Amniotic epithelial cell (primary cell): Measurements from ENCODE around the gene SPDYE8.
A peak's percentile ranks its signal among the peaks of the same experiment; 100 is the strongest.
"Not testable (repeated sequence)": the region's sequence is repeated elsewhere in the genome, so short reads cannot be mapped to it uniquely, and the experiment has no call there.

Experiments used
- DNase-seq: peaks from one replicate; pipeline ENCODE4 v3.0.0-alpha.2; 2010; ENCODE audit warnings: low read depth

SPDYE8 gene, protein sequence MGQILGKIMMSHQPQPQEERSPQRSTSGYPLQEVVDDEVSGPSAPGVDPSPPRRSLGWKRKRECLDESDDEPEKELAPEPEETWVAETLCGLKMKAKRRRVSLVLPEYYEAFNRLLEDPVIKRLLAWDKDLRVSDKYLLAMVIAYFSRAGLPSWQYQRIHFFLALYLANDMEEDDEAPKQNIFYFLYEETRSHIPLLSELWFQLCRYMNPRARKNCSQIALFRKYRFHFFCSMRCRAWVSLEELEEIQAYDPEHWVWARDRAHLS

DNA sequence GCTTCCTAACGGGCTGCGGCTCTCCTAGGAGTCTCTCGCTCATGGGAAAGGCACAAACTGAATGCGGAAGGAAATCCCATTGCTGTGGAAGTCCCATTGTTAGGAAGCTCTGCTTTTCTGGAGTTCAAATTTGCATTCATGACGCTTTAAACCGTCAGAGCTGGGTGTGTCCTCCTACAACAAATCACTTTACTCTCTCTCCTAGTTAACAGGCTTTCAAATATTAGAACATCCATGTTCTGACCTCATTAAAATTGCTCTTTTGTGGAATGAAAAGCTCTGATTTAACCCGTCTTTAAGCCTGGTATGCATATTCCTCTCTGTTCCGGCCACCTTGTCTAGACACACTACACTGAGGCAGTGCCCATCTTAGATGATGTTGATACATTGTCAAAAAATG, at the start of gene SPDYE8:
Gene SPDYE8, minus strand, starts transcription at position 101 of the 400 bp plus-strand sequence. CDS start 1,800 bp downstream, outside the sequence.
- not testable (repeated sequence) for DNase-seq

GRCh38 chr7:73057811-73058210, 28.2 kb upstream of the SPDYE8 start, which contains the start of gene SPDYE11:
Gene SPDYE11, minus strand, starts transcription at chr7:73057911. Its CDS starts 1,800 bp downstream, at chr7:73056111.
- not testable (repeated sequence) for DNase-seq

DNA sequence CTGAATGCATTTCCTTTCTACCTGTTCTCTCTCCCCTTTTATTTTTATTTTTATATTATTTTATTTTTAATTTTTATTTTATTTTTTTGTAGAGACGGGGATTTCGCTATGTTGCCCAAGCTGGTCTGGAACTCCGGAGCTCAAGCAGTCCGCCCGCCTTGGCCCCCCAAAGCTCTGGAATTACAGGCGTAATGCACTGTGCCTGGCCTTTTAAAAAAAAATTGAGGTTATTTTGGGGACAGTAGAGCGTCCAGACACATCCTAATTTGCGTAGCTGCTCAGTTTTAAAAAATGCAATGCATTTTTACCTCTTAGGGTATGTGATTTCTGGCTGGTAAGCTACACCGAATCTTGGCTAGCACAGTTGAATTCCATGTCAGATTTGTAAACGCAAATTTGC, 23.1 kb downstream of the SPDYE8 start:
- not testable (repeated sequence) for DNase-seq

GRCh38 chr7:73005693-73006447, 23.7 kb downstream of the SPDYE8 start:
- peak; percentile 74 for DNase-seq

DNA sequence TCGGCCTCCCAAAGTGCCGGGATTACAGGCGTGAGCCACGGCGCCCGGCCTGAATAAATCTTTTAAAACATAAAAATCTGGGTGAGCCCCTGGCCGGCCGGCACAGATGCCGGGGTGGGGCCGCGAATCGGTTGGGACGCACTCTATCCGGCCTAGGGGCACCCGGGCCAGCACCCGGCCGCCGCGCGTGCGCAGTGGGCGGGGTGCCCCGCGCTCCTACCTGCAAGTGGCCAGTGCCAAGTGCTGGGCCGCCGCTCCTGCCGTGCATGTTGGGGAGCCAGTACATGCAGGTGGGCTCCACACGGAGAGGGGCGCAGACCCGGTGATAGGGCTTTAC, 24.2 kb downstream of the SPDYE8 start:
- not testable (repeated sequence) for DNase-seq

GRCh38 chr7:72997887-72998468, 31.6 kb downstream of the SPDYE8 start:
- DNase-seq, result not testable (repeated sequence)

DNA sequence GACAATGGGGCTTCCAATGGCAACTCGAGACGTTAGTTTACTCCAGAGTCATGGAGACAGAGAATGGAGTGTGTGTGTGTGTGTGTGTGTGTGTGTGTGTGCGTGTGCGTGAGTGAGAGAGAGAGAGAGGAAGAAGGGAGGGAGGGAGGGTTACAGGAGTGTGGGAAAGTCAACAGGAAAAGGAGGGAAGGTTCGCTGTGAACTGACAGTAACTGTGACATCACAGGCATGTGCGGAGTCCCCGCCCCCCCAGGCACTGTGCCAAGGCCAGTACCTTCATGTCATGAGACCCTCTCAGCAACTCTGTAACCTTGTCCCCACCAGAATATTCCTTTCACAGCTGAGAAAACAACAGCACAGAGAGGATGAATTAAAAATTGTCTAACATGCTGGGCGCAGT, 32.1 kb downstream of the SPDYE8 start:
- DNase-seq, result not testable (repeated sequence)

DNA sequence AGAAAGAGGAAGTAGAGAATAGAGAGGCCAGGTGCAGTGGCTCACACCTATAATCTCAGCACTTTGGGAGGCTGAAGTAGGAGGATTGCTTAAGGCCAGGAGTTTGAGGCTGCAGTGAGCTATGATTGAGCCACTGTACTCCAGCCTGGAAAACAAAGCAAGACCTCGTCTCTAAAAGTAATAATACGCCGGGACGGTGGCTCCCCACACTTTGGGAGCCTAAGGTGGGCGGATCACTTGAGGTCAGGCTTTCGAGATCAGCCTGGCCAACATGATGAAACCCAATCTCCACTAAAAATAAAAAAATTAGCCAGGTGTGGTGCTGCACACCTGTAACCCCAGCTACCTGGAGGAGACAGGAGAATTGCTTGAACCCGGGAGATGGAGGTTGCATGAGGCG, 34.1 kb downstream of the SPDYE8 start:
- DNase-seq, result not testable (repeated sequence)

DNA sequence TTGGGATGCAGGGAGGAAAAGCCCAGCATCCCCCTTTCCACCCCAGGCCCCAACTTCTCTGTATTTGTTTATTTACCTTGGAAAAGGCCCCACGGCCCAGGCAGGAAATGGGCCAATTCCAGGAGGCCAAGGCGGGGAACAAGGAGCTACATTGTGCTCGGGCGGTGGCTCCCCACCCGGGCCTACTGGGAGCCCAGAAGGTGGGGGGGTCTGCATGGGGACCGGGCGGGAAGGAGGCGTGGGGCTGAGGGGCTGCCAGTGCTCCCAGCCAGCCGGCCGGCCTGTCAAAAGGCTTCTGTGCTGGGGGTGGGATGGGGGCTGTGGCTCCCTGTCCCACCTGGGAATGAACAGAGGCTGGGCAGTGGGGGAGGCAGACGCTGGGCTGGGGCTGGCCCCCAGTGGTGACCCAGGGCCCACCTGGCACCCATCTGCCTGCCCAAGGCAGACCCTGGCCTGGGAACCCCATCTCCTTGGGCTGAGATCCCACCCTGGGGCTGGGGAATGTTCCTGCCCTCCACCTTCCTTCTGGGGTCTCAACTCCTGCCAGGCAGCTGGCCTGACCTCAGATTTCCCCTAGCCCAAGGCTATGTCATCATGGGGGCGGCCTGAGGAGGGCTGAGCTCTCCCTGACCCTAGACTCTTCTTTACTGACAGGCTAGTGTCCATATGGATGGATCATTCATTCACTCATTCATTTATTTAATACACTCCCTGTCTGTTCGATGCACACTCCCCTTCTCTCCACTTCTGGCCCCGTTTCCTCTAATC, 39.2 kb downstream of the SPDYE8 start:
- DNase-seq, result not testable (repeated sequence)

- not testable (repeated sequence) for DNase-seq
Measured at GRCh38 chr7:72982084-72982483, 47.5 kb downstream of the SPDYE8 start.

DNA sequence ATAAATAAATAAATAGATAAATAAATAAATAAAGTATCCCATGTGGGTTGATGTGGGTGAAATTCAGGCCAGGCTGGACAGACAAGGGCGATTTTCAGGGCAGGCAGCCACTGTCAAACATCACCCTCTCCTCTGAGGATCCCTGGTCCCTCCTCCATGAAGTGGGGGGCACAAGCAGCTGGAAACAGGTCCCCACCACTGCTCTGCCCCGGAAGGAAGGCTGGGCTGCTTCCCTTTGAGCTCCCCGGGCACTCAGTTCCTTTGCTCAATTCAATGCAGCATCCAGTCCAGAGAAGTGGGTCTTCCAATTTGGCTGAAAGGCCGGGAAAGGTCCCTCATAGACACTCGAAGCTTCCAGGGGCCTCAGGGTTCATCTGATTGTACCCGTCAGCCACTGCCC, 49.2 kb downstream of the SPDYE8 start:
- not testable (repeated sequence) for DNase-seq

DNA sequence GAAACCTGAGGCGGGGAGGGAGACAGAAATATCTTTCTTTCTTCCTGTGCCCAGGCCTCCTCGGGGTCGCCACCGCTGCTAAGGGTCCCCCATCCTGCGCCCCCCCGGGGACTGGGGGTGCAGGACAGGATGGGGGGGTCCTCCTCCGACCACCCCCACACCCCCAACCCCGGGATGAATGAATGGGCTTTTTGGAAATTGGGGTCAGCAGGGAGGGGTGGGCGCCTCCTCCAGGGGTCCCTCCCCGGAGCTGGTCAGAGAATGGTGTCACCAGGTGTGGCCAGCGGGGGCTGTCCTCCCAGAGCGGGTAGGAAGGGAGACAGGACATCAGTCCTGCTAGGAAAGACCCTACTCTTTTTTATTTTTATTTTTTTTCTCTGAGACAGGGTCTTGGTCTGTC, 53.1 kb downstream of the SPDYE8 start:
- DNase-seq, result not testable (repeated sequence)

GRCh38 chr7:72975656-72976286, 53.8 kb downstream of the SPDYE8 start:
- DNase-seq, result not testable (repeated sequence)

DNA sequence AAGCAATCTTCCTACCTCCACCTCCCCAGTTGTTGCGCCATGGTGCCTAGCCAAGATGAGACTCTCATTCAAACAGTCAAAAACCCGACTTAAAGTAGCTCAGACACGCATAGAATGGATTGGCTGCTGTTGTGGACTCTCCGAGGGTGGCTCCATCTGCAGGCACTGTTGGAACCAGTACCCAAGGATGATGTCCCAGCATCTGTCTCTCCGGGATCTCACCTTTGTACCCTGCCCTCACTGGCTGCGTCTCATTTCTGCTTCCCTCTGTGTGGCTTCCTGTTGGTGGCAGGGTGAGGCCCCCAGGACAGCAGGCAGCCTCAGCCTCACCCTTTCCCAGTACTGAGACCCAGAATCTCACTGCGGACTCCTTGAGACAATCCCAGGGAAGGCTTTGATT, 54.8 kb downstream of the SPDYE8 start:
- not testable (repeated sequence) for DNase-seq

DNA sequence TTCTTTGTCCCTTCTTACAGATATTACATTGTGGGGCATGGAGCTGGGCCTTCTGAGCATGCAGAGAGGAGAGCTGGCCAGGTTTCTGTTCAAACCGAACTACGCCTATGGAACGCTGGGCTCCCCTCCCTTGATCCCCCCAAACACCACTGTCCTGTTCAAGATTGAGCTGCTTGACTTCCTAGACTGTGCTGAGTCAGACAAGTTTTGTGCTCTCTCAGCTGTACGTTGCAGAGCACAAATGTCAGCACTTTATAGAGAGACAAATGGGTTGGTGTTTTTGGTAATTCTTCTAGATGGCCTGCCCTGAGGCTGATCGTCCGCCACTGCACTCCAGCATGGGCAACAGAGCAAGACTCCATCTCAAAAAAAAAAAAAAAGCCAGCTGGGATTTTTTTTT, 58.1 kb downstream of the SPDYE8 start:
- not testable (repeated sequence) for DNase-seq
